NCI-H1105 treated with DMSO at 0.1 percent for 48 hours (cell line): ENCODE data around the gene ABCC2.

Experiments
- DNase-seq: peaks from one replicate; lab custom pipeline; 2025; lab: John Stamatoyannopoulos, UW

Gene ABCC2

DNA sequence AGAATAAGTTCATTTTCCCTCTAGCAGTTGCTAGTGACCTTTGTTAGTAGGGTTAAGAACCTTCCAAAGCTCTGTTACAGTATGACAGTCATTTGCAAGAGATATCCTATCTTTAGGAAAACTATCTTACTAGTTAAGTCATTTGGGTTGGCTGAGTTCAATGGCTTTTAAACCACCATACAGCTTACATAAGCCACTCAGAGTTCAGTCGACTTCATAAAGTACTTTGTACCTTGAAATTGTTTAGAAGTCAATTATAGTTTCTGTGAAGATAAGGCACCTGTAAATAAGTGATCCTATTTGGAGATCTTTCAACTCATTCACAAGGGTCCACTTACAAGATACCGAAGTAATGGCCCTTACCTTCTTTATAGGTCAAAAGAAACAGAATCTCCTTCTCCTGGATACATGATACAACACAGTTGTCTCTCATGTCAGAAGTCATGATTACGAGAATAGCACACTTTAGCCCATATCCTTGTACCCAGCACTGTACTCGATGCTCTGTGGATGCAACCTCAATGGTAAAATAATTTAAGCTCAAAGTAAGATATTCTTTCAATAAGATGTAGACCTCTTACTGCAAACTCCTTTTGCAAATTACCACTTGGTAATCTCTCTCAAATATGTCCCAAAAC, 11.9 kb upstream of the ABCC2 start:
- no peak for DNase-seq

DNA sequence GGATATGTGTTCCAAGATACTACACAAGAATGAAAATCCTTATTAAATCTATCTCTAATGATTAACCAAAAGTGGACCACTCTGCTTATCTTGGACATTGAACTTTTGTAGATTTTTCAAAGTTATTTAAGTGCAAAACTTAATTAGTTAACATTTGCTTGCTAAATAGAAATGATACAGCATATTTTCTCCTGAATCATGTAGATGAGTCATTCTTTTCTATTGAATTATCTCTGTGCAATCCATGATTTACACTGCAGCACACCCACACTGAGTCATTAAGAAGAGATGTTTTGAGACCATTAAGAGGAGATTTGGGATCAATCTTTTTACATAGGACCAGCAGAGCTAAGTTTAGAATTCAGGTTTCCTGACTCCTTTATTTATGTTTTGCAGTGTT, 6.6 kb upstream of the ABCC2 start:
- DNase-seq: no peak

- no peak for DNase-seq
These were observed 4.3 kb upstream of the ABCC2 start for GRCh38 chr10:99777918-99778714.

DNA sequence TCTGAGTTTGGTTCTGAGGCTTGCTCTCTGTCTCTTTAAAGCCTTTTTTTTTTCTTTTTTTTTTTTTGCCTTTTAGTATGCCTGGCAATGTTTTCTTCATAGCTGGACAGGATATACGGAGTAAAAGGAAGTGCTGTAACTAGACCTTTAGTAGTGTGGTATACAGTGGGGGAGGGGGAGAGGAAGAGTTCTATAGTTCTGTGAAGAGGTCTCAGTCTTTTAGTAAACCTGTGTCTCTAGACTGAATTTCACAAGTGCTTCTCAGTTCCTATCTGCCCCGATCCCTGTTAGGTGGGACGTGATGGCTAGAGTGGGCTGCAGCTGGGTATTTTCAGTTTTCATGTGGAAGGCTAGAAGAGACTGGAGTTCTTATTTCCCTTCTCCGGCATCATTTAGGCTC, 3.1 kb upstream of the ABCC2 start:
- DNase-seq: no peak

DNA sequence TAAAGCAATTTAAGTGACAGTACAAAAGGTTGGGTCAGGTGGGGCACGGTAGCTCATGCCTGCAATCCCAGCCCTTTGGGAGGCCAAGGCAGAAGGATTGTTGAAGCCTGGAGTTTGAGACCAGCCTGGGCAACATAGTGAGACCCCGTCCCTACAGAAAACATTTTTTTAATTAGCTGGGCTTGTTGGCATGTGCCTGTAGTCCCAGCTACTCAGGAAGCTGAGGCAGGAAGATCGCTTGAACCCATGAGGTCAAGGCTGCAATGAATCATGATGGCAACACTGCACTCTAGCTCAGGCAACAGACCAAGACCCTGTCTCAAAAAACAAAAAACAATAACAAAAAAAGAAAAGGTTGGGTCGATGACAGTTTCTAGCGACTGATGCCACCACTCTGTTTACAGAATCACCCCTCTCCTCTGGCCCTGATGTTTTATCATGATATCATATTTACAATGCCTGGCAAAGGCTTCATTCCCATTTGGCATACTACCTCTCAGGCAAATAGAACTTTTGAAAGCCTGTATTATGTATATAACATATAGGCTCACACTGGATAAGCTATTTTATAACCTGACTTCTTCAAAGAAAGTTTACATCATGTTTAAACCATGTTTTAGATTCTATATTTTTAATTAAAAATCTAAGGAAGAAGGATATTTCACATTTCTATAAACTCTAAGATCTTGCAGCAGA, 558 bp upstream of the ABCC2 start:
- DNase-seq: no peak

DNA sequence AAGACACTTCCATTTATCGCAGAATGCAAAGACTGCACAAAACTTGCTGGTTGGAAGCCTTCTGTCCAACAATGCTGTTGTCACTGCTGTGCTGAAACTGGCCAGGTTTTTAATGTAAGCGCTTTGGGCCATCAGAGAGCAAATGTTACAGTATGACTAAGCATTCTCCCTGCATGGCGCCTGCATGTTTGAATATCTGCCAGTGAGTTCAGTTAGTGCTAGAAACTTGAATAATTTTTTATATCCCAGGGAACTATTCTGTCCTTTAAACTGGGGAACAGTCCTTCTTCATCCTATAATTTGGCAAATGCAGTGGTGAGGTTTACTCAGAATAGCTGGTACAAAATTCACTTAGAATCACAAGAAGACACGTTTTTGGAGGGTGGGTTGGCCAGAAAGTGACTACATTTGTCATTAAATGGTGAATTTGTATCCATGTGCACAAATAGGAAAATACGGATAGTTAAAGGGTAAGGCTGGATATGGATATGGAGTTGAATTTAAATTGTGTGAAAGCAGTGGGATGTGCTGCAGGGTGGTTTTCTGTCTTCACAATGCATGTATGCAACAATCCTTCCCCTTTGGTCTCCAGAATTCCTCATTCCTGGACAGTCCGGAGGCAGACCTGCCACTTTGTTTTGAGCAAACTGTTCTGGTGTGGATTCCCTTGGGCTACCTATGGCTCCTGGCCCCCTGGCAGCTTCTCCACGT, 1.7 kb downstream of the ABCC2 start:
- no peak for DNase-seq

- no peak for DNase-seq
These were observed 2.4 kb downstream of the ABCC2 start for GRCh38 chr10:99784727-99785441.

GRCh38 chr10:99785646-99786045, 3.2 kb downstream of the ABCC2 start:
- no peak for DNase-seq

GRCh38 chr10:99787311-99787710, 4.9 kb downstream of the ABCC2 start:
- no peak for DNase-seq

- no peak for DNase-seq
These were observed 5.5 kb downstream of the ABCC2 start for GRCh38 chr10:99787782-99788445.

DNA sequence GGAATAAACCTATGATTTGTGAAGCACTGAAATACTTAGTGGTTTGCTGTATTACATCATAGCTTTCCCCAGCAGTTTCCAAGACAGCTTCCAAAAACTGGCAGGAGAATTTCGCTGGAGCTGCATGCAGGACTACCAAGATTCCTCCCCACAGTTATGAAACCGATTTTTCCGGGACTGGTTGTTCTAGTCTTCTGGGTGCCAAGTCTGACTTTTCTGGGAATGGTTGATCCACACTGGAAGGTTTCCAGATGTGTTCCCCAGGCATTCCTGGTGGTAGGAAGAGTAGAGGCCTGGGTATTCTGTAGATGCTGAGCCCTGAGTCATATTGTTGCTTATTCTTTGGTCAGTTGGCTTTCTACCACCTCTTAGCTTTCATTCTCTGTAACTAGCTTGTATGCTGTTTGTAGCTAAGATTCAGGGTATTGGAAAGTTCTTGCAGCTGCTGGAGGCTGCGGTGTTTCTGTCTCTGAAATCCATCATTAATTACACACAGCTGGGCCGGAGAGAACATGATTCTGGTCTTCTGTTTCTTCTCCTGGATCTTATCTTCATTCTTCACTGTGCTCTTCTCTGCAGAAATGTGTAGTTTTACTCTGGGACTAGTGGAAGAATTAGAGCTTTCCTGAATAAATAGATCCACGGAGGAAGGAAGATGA, 6.3 kb downstream of the ABCC2 start:
- no peak for DNase-seq

GRCh38 chr10:99791831-99792230, 9.4 kb downstream of the ABCC2 start:
- DNase-seq: no peak

- DNase-seq: no peak
These were observed 11.4 kb downstream of the ABCC2 start for GRCh38 chr10:99793819-99794218.

DNA sequence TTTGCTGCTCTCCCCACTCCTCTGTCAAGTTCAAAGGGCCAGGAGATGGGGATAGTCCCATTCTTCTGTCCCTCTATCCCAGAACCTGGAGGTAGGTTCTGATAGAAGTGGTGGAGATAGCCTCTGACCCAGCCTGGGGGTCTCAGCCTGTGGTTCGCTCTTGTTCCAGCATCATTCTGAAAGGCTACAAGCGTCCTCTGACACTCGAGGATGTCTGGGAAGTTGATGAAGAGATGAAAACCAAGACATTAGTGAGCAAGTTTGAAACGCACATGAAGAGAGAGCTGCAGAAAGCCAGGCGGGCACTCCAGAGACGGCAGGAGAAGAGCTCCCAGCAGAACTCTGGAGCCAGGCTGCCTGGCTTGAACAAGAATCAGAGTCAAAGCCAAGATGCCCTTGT, 14.5 kb downstream of the ABCC2 start:
- no peak for DNase-seq

- DNase-seq: no peak
These were observed 15.6 kb downstream of the ABCC2 start for GRCh38 chr10:99798031-99798430.

- no peak for DNase-seq
These were observed 16.5 kb downstream of the ABCC2 start for GRCh38 chr10:99798920-99799319.

DNA sequence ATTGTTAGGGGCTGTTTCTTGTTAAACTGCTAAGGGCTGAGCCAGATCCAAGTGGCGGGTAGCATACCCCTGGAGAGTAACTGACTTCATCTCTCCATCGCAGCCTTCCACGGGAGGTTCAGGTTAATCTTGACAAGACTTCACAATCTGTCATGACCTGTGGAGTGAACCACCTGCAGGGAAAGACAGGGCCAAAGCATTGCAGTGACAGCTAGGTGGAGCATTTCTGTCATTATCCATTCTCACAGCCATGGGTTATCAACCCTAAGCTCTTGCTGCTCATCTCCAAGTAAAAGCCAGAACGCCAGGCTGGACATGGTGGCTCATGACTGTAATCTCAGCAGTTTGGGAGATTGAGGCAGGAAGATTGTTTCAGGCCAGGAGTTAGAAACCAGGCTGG, 17.2 kb downstream of the ABCC2 start:
- no peak for DNase-seq

- DNase-seq: no peak
These were observed 22.0 kb downstream of the ABCC2 start for GRCh38 chr10:99804471-99804870.

DNA sequence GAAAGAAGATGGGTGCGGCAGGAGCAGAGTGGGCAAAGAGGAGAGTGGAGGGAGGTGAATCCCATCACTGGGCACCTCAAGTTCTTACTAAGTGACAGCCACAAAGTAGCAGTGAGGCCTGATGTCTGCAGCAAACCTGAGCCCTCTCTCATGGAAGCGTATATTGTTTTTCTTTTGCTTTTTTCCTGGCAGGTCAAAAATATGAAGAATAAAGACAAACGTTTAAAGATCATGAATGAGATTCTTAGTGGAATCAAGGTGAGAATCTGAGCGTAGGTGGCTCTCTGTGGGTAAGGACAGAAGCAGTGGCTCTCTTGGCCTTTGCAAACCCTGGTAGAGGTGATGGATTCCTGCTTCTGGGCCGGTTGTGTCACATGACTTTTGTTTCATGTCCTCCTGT, 22.8 kb downstream of the ABCC2 start:
- no peak for DNase-seq

GRCh38 chr10:99806091-99806490, 23.7 kb downstream of the ABCC2 start:
- no peak for DNase-seq

- no peak for DNase-seq
These were observed 25.3 kb downstream of the ABCC2 start for GRCh38 chr10:99807786-99808185.
